Epithelial cell of prostate (primary cell): ENCODE results near the gene PSKH1.
A peak's percentile ranks its signal among the peaks of the same experiment; 100 is the strongest.

Experiments
- DNase-seq: peaks from one replicate; pipeline ENCODE4 v3.0.0-alpha.2; 2011; ENCODE audit warnings: low read depth, low spot score
- H3K27ac ChIP-seq: fragments of 450-650 bp; 2 replicates; pipeline ENCODE4 v1.5.1; 2017; ENCODE audit warnings: mild to moderate bottlenecking

The PSKH1 gene

DNA sequence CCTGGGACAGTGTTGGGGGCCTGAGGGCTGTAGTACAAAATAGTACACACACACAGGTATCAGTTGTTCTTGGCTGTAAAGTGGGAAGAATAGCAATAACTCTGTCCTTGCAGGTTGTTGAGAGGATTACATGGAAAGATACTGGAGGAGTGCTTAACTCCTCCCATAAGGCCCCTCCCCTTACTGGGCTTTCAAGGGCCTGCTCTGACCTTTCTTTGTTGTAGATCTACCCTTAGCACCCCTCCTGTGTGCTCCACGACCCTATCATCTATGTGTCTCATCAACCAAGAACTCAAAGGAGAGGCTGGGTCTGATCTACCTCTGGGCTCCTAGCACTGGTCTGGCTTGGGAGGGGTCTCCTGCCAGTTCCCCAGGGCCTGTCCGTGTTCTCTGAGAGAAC, 28.5 kb upstream of the PSKH1 start:
- no peak overlapping the region for H3K27ac ChIP-seq
- no peak for DNase-seq

DNA sequence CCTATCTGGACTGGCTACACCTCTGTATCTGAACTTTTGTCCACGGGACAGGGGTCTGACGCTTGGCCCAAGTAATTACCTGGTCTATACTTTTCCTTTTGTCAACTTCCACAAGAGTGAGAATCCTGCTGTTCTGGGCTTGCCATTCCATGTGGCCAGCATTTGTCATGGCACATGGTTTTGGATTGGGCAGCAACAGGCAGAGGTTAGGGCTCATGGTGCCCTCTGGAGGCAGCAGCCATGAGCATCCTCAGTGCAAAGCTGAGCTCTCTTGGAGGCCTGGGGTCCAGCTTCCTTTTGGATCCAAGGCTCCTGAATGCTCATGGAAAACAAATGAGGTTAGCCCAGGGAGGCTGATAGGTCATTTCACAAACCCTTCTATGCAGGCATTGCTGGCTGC, 27.7 kb upstream of the PSKH1 start:
- no peak for DNase-seq
- no peak overlapping the region for H3K27ac ChIP-seq

DNA sequence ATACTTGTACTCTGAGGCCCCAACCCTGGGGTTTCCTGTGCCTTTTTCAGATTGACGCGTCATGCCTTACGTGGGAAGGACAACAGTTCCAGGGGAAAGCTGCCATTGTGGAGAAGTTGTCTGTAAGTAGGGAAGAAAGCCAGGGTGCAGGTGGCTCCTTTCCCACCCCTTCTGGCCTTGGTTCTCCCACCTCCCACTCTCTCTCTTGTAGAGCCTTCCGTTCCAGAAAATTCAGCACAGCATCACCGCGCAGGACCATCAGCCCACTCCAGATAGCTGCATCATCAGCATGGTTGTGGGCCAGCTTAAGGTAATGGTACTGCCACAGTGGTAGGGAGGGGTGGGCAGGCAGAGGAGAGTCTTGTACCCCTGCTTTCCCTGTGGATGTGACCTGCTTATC, 24.8 kb upstream of the PSKH1 start:
- no peak overlapping the region for H3K27ac ChIP-seq

DNA sequence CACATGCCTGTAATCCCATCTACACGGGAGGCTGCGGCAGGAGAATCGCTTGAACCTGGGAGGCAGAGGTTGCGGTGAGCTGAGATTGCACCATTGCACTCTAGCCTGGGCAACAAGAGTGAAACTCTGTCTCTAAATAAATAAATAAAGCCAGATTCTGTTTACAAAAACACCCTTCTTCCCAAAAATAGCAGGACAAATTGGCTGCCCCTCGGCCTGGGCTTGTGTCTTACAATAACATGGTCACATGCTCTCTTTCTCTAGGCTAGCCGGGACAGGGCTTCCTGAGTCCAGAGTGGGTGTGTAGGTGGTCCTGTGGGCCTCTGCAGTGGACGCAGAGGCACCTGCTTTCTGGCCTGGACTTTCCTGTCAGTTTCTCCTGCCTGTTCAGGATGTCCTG, 23.4 kb upstream of the PSKH1 start:
- no peak for DNase-seq
- peak overlapping the region; percentile 46 for H3K27ac ChIP-seq

More for the DNA sequence above, 24.8 kb upstream of the PSKH1 start:
- DNase-seq: no peak

DNA sequence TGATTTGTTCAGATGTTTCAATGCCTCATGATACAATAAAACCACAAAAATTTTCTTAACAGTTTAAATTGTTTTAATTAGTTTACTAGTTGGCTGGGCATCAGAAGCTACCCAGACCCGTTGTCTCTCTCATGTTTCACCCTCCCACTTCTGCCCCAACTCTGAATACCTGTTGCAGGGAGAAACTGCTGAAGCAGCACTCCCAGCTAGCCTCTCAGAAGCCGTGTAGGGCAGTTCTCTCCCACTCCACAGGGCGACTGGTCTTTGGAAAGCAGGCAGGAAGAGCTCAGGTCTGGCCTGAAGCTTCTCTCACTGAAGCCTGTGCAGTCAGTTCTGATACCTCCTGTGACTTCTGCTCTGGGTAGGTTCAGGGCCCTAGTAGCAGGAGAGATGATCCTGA, 21.8 kb upstream of the PSKH1 start:
- H3K27ac ChIP-seq: peak overlapping the region; percentile 46
- DNase-seq: no peak

DNA sequence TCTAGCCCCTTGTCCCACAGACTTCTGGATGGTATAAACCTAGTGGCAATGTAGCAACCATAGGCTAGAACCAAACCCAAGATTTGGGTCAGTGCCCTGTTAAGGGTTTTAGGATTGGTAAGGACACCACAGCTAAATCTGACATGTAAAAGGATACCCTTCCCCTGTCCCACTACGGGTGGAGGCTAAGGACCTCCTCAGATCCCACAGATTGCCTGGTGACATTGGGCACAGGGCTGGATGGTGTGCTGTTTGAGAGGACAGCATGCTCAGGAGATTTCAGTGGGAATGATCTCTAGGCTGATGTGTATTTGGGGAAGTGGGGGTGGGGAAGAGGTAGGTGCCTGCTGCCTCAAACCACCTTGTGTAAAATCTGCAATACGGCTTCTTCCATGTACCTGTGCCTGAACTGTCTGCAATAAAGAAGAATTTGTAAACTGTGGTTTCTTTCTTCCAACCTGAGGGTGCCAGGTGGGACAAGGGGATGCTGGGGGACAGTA, 20.9 kb upstream of the PSKH1 start:
- no peak for DNase-seq
- H3K27ac ChIP-seq: peak overlapping the region; percentile 46

DNA sequence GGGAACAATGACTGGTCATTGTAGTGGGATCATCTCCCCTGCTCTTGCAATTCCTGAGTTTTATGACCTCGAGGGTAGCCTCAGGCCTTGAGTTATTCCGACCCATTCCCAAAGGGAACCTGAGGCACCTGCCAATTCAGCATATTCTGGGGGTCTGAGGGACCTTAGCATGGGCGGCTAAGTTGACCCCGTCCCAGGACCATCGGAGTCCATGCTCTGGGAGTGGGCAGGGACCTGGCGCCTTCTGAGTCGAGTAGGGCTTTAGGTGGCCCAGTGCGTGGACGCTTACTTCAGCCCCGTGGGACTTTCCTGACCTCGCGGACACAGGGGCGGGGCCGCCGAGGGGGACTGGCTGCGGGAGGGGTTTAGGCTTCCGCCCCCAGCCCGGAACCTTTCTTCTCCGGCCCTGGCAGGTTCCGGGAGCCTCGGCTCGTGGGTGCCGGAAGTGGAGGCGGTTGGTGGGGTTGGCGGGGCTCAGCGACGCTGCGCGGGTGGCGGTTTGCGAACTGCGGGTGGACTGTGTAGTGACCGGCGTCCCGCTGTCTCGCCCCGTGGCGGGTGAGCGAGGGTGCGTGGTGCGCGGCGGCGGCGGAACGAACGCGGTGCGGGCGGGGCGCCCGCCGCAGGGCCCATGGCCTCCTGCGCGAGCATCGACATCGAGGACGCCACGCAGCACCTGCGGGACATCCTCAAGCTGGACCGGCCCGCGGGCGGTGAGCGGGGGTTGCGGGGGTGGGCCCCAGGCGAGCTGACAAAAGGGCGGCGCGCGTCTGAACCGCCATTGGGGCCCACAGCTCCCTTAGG, 20.2 kb upstream of the PSKH1 start, which contains the start of gene EDC4:
Gene EDC4 (plus strand): TSS at position 422 of the 804 bp plus-strand sequence. CDS start 210 bp downstream, at position 632.
- H3K27ac ChIP-seq: peak within 1 kb of the TSS; percentile 46
- DNase-seq: no peak

DNA sequence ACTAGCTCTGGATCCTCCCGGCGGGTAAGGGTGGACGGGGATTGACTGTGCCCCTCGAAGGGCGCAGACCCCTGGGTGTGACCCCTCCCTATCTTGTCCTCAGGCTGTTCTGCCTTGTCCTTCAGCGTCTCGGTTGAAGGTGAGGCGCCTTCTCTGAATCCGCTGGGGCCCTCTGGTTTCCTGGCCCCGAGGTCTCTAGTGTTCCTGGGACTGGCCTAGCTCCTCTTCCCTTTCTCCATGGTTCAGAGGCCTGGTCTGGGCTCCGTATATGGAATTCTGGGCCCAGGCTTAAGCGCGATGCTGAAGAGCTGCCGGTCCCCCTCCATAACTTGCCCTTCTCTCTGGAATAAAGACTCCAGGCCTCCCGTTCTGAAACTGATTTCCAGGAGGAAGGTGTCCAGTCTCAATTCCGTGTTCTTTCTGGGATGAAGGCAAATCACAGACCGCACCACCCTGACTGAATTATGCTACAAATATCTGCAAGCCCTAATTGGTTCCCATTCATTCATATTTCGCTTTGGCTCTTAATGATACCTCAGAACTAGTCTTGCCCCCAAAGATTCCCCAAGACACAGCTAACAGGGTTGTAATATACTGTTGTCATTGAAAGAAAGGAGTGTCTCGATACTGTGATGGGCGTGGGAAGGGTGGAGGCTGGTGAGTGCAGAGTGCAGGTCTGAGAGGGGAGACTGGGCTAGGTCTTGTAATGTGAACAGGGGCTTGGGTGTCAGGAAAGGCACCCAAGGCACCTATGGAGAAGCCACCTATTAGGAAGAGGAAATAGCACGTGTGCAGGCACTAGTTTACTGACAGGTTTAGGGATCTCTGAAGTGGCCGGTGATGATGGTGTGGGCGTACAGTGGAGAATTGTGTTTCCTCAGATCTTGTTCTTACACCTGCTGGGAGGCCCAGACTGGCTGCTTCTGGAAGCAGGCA, 19.4 kb upstream of the PSKH1 start:
- no peak for DNase-seq

DNA sequence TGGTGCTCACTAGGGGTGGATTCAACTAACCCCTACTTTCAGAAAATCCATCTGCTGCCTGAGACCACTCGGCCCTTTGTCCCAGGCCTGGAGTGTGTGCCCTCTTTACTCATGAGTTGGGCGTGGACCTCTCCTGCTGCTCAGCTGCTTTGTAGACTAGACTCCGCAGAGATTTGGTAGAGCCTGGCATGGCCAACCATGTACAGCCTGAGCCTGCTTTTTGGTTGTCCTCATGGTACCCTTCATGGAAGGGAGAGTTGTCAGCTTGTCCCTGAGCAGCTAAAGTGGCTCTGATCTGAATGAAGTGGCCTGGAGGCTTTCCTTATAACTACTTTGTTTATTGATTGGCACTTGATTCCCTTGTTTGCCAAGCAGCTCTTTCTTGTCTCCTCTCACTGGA, 18.7 kb upstream of the PSKH1 start:
- no peak overlapping the region for H3K27ac ChIP-seq

More for the DNA sequence above, 19.4 kb upstream of the PSKH1 start:
- H3K27ac ChIP-seq: peak overlapping the region; percentile 46

DNA sequence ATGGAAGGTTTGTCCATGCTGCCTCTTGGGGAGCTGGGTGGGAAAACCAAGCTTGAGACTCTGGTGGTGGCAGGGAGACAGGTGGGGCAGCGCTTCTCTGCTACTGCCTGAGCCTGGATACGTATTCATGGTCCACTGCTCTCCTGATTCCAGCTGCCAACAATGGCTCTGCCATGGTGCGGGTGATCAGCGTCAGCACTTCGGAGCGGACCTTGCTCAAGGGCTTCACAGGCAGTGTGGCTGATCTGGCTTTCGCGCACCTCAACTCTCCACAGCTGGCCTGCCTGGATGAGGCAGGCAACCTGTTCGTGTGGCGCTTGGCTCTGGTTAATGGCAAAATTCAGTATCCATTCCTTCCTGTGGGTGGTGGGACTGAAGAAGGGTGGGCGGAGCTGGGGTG, 16.0 kb upstream of the PSKH1 start:
- no peak for DNase-seq
- H3K27ac ChIP-seq: no peak overlapping the region

More for the DNA sequence above, 18.7 kb upstream of the PSKH1 start:
- DNase-seq: no peak

DNA sequence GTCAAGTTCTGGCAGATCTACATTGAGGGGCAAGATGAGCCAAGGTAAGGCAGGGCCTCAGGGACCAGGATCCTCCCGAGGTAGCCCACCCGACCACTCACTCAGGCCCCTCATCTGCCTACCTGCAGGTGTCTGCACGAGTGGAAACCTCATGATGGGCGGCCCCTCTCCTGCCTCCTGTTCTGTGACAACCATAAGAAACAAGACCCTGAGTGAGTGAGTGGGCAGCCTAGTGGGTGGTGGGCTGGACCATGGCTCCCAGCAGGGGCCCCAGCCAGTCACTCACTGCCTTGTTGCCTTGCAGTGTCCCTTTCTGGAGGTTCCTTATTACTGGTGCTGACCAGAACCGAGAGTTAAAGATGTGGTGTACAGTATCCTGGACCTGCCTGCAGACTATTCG, 14.8 kb upstream of the PSKH1 start:
- no peak overlapping the region for H3K27ac ChIP-seq
- DNase-seq: no peak

DNA sequence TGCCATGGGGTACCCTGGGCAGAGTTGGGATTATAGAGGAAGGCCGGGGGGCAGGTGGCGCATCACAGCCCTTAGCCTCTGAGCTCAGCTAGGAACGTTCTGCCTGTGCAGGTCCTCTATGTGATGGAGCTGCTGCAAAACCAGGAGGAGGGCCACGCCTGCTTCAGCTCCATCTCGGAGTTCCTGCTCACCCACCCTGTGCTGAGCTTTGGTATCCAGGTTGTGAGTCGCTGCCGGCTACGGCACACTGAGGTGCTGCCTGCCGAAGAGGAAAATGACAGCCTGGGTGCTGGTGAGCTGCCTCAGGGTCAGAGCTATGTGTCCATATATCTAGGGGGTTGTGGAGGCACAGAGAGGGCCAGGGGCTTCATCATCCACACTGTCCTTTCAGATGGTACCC, 14.2 kb upstream of the PSKH1 start:
- no peak for DNase-seq
- no peak overlapping the region for H3K27ac ChIP-seq

DNA sequence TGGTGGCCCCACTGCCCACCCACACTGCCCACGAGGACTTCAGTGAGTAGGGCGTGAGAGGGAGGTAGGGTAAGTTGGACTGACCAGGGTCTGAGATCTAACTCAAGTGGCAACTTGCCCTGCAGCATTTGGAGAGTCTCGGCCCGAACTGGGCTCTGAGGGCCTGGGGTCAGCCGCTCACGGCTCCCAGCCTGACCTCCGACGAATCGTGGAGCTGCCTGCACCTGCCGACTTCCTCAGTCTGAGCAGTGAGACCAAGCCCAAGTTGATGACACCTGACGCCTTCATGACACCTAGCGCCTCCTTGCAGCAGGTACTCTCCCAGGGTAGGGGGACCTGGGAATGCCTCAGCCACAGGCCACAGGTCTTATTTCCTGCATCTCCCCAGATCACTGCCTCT, 13.6 kb upstream of the PSKH1 start:
- DNase-seq: no peak
- H3K27ac ChIP-seq: no peak overlapping the region

DNA sequence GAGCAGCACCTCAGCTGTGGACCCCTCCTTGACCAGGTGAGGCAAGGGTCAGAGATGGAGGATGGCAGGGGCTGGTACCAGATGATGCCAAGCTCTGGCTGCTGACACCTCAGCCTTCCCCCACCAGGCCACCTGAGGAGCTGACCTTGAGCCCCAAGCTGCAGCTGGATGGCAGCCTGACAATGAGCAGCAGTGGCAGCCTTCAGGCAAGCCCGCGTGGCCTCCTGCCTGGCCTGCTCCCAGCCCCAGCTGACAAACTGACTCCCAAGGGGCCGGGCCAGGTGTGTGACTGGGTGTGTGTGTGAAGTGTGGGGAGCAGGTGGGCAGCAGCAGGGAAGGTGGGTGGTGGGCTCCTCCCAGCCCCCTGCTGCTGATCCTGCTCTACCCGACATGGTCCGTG, 13.1 kb upstream of the PSKH1 start:
- no peak for DNase-seq
- no peak overlapping the region for H3K27ac ChIP-seq

DNA sequence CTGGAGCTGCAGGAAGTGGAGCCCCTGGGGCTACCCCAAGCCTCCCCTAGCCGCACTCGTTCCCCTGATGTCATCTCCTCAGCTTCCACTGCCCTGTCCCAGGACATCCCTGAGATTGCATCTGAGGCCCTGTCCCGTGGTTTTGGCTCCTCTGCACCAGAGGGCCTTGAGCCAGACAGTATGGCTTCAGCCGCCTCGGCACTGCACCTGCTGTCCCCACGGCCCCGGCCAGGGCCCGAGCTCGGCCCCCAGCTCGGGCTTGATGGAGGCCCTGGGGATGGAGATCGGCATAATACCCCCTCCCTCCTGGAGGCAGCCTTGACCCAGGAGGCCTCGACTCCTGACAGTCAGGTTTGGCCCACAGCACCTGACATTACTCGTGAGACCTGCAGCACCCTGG, 12.5 kb upstream of the PSKH1 start:
- H3K27ac ChIP-seq: no peak overlapping the region
- DNase-seq: no peak

DNA sequence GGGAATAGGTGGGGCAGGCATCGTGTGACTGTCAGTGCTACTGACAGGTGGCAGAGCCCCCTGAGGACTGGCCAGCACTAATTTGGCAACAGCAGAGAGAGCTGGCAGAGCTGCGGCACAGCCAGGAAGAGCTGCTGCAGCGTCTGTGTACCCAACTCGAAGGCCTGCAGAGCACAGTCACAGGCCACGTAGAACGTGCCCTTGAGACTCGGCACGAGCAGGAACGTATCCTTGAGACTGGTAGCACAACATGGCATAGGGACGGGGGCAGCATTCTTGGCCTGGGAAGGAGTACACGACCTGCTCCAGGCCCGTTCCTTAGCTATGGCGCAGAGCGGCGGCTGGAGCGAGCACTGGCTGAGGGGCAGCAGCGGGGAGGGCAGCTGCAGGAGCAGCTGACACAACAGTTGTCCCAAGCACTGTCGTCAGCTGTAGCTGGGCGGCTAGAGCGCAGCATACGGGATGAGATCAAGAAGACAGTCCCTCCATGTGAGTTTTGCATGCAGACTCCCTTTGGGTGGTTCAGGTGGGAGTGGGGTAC, 11.4 kb upstream of the PSKH1 start:
- DNase-seq: no peak
- no peak overlapping the region for H3K27ac ChIP-seq

DNA sequence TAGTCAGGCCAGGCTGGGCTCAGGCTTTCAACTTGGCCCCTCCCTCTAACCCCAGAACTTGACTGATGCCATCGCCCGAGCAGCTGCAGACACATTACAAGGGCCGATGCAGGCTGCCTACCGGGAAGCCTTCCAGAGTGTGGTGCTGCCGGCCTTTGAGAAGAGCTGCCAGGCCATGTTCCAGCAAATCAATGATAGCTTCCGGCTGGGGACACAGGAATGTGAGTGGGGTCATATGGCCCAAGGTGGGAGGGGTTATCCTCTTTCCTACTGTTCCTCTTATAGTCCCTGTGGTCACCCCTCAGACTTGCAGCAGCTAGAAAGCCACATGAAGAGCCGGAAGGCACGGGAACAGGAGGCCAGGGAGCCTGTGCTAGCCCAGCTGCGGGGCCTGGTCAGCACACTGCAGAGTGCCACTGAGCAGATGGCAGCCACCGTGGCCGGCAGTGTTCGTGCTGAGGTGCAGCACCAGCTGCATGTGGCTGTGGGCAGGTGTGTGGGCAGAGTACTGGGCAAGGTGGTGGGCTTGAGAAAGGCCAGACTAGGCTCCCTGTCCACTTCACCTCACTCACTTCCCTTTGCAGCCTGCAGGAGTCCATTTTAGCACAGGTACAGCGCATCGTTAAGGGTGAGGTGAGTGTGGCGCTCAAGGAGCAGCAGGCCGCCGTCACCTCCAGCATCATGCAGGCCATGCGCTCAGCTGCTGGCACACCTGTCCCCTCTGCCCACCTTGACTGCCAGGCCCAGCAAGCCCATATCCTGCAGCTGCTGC, 10.5 kb upstream of the PSKH1 start:
- H3K27ac ChIP-seq: no peak overlapping the region
- no peak for DNase-seq

DNA sequence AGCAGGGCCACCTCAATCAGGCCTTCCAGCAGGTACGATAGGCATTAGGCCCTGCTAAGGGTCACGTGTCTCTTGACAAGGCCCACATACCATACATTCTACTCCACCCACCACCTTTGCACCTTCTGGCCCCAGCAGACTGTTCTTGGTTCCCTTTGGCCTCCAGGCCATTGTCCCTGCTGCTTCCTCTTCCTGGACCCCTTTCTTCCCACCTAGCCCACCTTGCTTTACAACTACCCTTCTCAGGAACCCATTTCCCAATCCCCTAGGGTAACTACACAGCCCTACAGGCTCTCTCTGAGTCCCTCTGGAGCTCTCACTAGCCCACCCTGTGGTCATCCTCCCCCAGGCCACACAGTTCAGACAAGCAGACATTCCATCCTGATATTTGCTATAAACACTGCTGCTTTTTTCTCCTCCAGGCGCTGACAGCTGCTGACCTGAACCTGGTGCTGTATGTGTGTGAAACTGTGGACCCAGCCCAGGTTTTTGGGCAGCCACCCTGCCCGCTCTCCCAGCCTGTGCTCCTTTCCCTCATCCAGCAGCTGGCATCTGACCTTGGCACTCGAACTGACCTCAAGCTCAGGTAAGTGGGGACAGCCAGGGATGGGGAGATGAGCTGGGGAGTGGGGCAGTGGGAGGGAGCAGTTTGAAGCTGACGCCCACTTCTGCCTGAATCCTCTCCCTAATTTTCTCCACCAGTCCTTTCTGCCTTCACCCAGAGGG, 9.7 kb upstream of the PSKH1 start:
- H3K27ac ChIP-seq: no peak overlapping the region
- no peak for DNase-seq

DNA sequence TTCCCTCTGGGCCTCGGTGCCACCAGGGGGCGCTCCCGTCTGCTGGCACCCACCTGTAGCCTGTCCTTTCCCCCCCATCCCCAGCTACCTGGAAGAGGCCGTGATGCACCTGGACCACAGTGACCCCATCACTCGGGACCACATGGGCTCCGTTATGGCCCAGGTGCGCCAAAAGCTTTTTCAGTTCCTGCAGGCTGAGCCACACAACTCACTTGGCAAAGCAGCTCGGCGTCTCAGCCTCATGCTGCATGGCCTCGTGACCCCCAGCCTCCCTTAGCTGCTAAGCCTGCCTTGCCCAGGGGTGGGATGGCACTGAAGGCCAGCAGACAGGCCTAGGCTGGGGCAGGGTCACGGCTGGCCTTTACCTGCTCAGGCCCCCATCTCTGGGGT, 9.2 kb upstream of the PSKH1 start:
- H3K27ac ChIP-seq: no peak overlapping the region
- DNase-seq: no peak
